ENCODE results near the gene TRIM7.

TRIM7 gene

DNA sequence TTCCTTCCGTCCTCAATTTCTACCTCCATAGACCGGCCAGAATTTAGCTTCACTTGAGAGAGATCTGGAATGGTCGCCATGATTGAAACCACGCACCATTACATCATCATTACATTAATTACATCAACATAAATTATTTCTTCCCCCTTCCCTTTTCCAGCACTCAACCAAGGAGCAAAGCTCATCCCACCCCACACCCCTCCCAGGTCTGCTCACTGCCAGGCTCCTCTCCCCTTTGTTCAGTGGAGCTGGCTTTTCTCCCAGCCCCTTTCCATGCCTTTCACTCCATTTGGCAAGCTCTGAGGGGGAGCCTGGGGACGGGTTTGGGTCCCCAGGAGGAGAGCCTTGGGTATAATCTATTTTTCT, 30.3 kb upstream of the TRIM7 start:
- TF ChIP-seq, protein P1, sequence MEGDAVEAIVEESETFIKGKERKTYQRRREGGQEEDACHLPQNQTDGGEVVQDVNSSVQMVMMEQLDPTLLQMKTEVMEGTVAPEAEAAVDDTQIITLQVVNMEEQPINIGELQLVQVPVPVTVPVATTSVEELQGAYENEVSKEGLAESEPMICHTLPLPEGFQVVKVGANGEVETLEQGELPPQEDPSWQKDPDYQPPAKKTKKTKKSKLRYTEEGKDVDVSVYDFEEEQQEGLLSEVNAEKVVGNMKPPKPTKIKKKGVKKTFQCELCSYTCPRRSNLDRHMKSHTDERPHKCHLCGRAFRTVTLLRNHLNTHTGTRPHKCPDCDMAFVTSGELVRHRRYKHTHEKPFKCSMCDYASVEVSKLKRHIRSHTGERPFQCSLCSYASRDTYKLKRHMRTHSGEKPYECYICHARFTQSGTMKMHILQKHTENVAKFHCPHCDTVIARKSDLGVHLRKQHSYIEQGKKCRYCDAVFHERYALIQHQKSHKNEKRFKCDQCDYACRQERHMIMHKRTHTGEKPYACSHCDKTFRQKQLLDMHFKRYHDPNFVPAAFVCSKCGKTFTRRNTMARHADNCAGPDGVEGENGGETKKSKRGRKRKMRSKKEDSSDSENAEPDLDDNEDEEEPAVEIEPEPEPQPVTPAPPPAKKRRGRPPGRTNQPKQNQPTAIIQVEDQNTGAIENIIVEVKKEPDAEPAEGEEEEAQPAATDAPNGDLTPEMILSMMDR (IDR thresholded peaks at IDR 0.05) = no peak

DNA sequence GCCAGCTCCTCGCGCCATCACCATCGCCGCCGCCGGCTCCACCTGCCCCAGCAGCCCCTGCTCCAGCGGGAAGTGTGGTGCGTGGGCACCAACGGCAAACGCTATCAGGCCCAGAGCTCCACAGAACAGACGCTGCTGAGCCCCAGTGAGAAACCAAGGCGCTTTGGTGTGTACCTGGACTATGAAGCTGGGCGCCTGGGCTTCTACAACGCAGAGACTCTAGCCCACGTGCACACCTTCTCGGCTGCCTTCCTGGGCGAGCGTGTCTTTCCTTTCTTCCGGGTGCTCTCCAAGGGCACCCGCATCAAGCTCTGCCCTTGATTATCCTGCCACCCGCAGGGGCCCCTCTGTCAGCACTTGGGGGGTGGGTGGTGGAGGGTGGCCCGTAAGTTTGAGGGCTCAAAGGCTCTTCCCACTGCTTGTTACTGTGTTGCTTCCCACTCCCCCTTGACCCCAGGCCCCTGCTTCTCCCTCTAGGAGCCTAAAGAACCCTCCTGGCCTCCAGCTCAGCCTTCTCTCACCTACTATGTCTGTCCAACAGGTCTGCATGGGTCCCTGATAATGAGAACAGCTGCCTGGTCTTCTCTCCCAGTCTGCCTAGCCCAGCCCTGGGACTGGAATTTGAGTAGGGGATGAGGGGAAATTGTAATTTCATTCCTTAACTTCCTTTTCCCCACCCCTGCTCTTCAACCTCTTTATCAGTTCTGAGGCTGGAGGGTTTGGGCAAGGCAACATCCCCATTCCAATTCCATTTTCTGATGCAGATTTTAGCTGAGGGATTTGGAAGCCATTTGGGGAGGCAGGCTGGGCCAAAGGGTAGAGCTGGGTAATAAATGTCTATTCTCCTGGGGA, 29.7 kb upstream of the TRIM7 start:
- TF ChIP-seq, protein P1 (IDR thresholded peaks at IDR 0.05) = no peak

DNA sequence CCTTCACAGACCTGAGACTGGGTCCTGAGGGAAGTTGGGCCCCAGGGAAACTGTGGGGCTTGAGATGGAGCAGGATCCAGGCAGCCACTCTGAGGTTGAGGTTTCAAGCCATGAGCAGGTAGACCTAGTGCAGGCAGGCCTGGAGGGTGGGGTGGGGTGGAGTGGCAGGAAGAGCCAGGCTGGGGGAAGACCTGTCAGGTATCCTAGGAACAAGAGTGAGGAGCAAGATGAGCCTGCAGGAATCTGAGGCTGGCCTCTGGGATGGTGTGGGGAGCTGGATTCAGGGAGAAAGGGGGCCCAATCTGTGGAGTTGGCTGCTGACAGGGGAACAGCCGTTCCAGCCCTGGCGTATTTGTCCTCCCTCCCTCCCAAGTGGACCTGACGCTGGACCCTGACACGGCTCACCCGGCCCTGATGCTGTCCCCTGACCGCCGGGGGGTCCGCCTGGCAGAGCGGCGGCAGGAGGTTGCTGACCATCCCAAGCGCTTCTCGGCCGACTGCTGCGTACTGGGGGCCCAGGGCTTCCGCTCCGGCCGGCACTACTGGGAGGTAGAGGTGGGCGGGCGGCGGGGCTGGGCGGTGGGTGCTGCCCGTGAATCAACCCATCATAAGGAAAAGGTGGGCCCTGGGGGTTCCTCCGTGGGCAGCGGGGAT, 28.9 kb upstream of the TRIM7 start:
- TF ChIP-seq, protein P1 (IDR thresholded peaks at IDR 0.05) = no peak

DNA sequence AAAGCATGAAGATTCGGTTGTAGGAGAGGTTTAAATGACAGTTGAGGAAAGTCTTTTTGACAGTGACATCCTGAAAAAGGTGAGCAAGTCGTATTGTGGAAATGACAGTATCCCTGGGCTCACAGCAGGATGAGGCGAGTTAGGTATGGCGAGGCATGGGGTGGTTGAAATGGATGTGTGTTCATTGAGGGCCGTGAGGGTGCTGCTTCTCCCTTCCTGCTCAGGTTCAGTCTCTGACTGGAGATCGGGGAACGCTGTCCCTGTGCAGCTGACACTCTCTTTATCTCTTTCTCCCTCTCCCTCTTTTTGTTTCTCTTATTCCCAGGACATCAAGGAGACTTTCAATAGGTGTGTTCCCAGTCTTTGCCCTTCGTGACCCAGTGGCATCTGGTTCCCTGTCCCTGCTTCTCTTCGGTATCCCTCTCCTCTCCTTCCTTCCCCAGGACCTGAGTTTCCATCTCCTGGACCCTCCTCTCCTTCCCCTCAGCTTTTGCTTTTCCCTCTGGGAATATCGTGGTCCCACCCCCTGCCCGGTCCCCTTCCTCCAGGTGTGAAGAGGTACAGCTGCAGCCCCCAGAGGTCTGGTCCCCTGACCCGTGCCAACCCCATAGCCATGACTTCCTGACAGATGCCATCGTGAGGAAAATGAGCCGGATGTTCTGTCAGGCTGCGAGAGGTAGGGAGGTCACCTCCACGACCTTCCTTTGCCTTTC, 28.2 kb upstream of the TRIM7 start:
- TF ChIP-seq, protein P1 (IDR thresholded peaks at IDR 0.05) = no peak

DNA sequence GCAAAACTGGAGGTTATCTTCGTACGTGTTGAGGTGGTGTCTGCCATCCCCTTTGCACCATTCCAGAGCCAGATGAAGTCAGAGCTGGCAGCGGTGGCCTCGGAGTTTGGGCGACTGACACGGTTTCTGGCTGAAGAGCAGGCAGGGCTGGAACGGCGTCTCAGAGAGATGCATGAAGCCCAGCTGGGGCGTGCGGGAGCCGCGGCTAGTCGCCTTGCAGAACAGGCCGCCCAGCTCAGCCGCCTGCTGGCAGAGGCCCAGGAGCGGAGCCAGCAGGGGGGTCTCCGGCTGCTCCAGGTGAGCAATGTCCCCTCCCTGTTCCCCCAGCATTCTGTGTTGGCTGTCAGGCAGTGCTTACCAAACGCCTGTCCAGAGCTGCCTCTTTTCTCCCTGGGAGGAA, 27.6 kb upstream of the TRIM7 start:
- TF ChIP-seq, protein P1 (IDR thresholded peaks at IDR 0.05) = no peak

DNA sequence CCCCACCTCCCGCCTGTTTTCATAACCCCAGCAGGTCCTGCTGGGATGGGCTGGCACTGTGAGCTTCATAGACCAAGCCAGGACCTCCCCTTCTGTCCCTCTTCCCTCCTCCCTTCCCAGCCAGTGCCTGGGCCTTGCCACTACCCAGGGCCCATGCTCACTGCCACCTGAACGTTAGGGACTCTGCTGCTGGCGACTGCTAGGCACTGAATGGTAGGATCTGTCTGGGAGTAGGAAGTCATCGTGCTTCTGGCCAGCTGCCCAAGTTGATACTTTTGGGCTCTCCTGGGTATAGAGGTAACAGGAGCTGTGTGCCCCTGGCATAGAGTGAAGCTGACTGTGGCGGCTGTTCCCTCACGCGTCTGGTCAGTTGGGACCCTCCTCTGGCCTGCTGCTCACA, 26.4 kb upstream of the TRIM7 start:
- TF ChIP-seq, protein P1 (IDR thresholded peaks at IDR 0.05) = no peak

DNA sequence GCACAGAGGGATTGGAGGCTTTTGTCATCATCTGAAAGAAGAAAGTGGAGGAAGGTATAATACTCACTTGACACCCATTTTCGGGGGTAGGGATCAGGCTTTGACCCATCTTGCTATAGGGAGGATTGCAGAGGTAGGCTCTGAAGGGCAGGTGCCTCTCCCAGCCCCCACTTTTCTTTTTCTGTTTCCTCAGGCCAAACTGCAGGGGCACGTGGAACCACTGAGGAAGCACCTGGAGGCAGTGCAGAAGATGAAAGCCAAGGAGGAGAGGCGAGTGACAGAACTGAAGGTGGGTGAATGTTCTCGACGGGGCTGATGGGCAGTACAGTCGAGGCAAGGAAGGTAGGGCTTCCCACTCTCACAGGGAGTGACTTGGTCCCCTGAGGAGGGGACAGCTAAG, 25.6 kb upstream of the TRIM7 start:
- TF ChIP-seq, protein P1 (IDR thresholded peaks at IDR 0.05) = no peak

All from LNCAP (cell line).